ENCODE measurements around the gene UGT1A9.

UGT1A9 gene

DNA sequence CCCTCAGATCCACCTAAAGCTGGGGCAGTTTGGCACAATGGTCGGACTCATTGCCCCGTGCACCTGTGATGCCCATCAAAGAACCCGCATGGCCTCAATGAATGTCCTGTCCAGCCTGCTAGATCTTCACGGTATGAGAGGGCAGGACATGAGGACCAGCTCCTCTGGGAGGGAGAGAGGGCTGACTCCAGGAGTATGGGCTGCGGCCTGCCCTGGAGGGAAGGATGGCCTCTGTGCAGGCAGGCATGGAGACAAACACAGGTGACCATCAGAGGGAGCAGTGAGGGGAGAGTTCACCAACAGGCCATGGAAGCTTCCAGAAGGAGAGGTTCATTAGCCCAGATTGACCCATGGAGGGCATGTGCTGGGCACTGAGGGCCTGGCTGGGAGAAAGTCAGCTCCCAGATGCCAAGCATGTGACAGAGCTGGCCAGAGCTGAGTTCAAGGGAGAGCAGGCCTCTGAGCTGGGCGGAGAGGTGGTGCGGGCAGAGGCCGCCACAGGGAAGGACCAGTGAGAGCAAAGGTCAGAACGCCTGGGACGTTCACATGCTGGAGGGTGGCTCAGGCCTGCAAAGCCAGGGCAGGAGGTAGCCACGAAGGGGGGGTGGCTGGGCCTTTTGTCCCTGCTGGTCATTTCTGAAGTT is 146.4 kb downstream of the UGT1A9 start:
- Mint-ChIP-seq H3K4me3 (no peak overlapping the region), H3K27ac (no peak overlapping the region), H3K9me3 (no peaks in the 10 kb centered on the region), H3K27me3 (no peaks in the 10 kb centered on the region), H3K36me3 (no peaks in the 10 kb centered on the region), H3K4me1 (no peaks in the 10 kb centered on the region)

DNA sequence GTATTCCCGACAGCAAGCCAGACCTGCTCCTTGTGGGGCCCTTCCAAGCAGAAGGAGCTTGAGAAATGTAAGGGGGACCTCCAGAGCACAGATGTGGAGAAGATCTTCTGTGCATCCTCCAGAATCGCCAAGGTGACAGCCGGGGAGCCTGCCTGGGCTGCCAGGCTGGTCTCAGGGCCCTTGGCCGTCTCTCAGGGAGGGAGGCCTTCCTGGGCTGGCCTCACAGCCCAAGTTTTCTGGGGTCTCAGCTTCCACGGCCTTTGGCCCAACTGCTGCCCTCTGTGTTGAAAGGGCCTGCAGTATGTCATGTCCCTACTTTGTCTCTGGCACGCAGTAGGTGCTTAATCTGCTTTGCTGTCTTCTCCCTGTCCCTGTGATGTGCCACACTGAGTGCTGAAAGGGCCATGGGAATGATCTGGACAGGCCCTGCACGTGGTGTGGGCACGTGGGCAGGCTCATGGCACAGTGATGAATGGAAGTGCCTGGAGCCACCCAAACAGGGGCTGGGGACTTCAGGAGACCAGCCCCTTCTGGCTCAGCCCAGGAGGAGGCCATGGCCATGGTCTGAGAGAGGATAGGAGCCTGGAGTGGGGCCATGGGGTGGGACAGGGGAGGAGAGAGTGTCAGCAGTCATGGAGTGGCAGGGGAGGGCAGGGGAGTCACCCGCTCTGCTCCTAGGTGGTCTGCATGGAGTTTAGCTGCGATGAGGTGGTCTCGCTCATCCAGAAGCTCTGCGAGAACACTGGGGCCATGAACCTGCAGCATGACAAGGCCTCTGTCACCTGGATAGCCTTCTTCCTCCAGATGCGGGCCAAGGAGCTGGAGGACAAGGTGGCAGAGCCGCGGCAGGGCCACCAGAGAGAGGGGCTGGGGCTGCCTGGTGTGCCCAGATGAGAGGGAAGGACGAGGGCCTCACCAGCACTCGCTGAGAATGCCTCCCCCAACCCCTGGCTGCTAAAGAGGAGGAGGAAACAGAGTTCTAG is 147.2 kb downstream of the UGT1A9 start:
- H3K27me3 Mint-ChIP-seq = no peaks in the 10 kb centered on the region
- no peaks in the 10 kb centered on the region for H3K4me1 Mint-ChIP-seq
- no peaks in the 10 kb centered on the region for H3K9me3 Mint-ChIP-seq
- no peaks in the 10 kb centered on the region for H3K36me3 Mint-ChIP-seq
- H3K27ac Mint-ChIP-seq = no peak overlapping the region
- no peak overlapping the region for H3K4me3 Mint-ChIP-seq

DNA sequence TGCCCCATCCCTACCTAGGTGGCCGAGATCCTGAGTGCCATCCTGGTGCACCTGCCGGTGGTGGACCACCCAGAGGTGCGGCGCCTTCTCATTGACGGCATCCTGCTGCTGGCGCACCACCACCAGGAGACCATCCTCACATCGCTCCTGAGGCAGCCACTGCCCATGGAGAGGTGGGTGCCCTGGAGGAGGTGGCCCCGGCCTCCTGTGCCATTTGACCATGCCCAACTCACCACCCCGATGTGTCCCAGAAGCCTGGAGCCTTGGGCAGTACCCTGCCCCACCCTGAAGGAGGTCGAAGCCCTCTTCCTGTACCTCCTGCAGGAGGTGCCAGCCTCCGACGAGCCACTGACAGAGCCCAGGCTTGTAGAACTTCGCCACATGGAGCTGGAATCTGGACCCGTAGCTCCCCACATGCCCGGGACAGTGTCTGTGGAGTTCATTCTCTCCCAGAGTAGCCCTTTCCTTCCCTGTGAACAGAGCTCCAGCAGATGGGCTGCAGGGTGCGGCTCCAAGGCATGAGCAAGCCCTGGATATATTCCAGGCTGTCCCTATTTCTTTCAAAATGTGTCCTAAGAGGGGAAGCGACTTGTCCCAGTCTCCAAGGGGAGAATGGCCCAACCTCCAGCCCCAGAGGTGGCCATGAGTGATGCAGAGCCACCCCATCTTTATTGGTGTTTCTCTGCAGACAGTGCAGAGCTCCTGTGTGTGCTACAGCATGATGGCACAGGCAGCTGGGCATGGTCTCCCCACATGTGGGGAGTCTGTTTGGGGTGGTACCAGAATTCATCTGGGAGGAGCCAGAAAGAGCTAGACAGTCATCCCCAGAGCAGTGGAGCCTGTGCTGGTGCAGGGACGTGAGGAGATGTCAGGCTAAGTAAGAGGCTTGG is 148.4 kb downstream of the UGT1A9 start:
- no peak overlapping the region for H3K4me3 Mint-ChIP-seq
- H3K9me3 Mint-ChIP-seq = no peaks in the 10 kb centered on the region
- H3K36me3 Mint-ChIP-seq = no peaks in the 10 kb centered on the region
- no peak overlapping the region for H3K27ac Mint-ChIP-seq
- no peaks in the 10 kb centered on the region for H3K4me1 Mint-ChIP-seq
- H3K27me3 Mint-ChIP-seq = no peaks in the 10 kb centered on the region

DNA sequence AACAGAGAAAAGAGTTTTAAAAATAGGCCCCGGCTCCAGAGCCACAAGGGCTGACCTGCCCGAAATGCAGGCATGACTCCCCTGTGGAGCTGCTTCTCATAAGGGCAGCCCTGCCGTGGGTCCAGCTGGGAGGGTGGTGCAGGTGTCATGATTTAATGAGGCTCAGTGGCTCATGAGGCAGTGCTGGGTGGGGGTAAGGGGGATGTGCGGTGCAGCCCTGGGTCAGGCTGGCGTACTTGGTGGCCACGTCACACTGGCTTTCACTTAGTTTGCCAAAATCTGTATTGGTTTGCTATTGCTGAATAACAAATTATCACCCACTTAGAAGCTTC is 149.0 kb downstream of the UGT1A9 start:
- H3K4me3 Mint-ChIP-seq = no peak overlapping the region
- H3K36me3 Mint-ChIP-seq = peaks cover 2% of the 10 kb centered on the region
- no peaks in the 10 kb centered on the region for H3K9me3 Mint-ChIP-seq
- no peaks in the 10 kb centered on the region for H3K4me1 Mint-ChIP-seq
- H3K27me3 Mint-ChIP-seq = no peaks in the 10 kb centered on the region
- H3K27ac Mint-ChIP-seq = no peak overlapping the region

DNA sequence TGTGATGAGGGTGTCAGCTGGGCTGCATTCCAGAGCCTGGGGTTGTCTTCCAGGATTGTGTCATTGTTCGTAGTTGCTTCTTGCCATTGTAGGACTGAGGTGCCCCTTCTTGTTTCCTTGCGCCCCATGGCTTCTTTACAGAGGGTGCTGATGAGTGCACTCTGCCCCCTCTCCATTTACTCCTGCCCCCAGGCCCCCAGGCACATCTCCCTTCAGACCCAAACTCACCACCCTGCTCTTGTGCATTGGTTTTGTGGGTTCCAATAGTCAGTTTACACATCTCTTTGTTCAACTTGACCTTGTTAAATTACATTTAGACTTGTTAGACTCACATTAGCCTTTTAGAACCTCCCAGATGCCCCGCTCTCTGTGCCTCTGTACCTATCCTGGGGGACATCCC is 149.5 kb downstream of the UGT1A9 start:
- Mint-ChIP-seq H3K9me3 (no peaks in the 10 kb centered on the region), H3K27ac (no peak overlapping the region), H3K4me1 (no peaks in the 10 kb centered on the region), H3K4me3 (no peak overlapping the region), H3K27me3 (no peaks in the 10 kb centered on the region), H3K36me3 (peaks cover 2% of the 10 kb centered on the region)

DNA sequence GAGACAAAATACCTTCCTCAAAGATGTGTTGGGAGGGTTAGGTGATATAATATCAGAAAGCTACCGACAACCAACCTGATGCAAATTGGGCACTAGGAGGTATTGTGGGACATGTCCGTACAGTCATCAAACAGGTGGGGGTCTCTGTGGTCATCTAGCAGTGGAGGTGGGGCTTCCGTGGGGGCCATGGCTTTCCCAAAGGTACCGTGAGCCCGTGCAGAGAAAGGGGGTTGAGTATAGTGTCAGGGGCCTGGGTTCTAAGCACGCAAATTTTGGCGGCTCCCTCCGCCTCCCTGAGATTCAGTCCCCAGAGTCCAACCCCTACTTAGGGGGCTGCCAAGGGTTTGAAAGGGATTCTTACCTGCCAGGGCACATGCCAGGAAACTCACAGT is 150.0 kb downstream of the UGT1A9 start:
- no peaks in the 10 kb centered on the region for H3K27me3 Mint-ChIP-seq
- H3K36me3 Mint-ChIP-seq = peaks cover 2% of the 10 kb centered on the region
- no peaks in the 10 kb centered on the region for H3K4me1 Mint-ChIP-seq
- H3K27ac Mint-ChIP-seq = no peak overlapping the region
- H3K9me3 Mint-ChIP-seq = no peaks in the 10 kb centered on the region
- no peak overlapping the region for H3K4me3 Mint-ChIP-seq

DNA sequence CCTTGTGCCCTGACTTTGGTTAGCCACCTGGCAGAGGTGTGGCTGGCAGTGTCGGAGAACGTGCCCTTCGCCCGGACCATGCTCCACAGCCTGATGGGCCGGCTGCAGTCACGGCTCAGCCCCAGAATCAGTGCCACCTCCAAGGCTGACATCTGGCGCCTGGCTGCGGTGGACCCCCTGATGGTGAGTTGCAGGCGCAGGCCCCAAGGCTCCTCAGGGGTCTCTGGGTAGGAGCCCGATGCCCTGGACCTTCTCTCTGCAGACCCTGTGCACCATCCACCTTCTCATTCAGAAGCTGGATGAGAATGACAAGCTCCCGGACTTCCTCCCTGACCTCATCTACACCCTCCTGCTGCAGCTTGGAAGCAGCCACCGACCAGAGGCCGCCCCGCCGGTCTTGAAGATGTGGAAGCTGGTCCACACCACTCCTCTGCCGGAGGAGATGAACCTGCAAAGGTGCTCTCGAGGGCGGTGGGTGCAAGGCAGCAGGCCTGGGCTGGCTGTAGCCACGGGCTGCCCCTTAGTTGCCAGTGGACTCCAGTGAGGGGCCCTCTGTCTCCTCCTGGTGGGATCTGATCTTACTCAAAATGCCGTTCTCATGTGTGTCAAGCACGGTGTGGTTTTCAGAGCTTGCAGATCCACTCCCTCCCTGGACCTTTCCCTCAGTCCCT is 150.5 kb downstream of the UGT1A9 start:
- no peak overlapping the region for H3K4me3 Mint-ChIP-seq
- H3K27me3 Mint-ChIP-seq = no peaks in the 10 kb centered on the region
- H3K36me3 Mint-ChIP-seq = peaks cover 2% of the 10 kb centered on the region
- H3K4me1 Mint-ChIP-seq = no peaks in the 10 kb centered on the region
- no peaks in the 10 kb centered on the region for H3K9me3 Mint-ChIP-seq
- H3K27ac Mint-ChIP-seq = no peak overlapping the region

Data from activated naive CD4-positive, alpha-beta T cell treated with anti-CD3 and anti-CD28 coated beads, Interleukin-2, amount 50 U/mL, for 24 hours (primary cell).